Measurements from ENCODE around the gene KRT73.

Gene KRT73

DNA sequence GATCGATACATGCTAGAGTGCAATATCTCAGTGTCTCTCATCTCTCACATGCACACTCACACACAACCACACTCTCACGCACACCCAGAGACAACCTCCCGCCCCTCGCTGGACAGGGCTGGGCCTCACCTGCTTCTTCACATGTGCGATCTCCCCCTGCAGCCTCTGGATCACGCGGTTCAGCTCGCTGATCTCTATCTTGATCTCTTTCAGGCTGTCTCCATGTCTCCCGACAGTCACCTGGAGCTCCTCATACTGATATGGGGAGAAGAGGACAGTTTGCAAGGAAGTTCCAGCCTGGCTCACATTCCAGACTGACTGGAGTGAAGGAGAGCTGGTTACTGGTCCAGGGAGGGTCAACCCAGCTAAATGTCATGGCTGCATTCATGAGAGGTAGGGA, 29.2 kb upstream of the KRT73 start:
- TF ChIP-seq, protein P1, sequence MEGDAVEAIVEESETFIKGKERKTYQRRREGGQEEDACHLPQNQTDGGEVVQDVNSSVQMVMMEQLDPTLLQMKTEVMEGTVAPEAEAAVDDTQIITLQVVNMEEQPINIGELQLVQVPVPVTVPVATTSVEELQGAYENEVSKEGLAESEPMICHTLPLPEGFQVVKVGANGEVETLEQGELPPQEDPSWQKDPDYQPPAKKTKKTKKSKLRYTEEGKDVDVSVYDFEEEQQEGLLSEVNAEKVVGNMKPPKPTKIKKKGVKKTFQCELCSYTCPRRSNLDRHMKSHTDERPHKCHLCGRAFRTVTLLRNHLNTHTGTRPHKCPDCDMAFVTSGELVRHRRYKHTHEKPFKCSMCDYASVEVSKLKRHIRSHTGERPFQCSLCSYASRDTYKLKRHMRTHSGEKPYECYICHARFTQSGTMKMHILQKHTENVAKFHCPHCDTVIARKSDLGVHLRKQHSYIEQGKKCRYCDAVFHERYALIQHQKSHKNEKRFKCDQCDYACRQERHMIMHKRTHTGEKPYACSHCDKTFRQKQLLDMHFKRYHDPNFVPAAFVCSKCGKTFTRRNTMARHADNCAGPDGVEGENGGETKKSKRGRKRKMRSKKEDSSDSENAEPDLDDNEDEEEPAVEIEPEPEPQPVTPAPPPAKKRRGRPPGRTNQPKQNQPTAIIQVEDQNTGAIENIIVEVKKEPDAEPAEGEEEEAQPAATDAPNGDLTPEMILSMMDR (IDR thresholded peaks at IDR 0.05; ENCODE audit: low read depth, low read length, missing control alignments), result no peak
- no peak for DNase-seq (ENCODE audit: extremely low read depth, low read depth)
- no peak overlapping the region for H3K4me3 ChIP-seq (replicated peaks; ENCODE audit: low read depth, low read length)

DNA sequence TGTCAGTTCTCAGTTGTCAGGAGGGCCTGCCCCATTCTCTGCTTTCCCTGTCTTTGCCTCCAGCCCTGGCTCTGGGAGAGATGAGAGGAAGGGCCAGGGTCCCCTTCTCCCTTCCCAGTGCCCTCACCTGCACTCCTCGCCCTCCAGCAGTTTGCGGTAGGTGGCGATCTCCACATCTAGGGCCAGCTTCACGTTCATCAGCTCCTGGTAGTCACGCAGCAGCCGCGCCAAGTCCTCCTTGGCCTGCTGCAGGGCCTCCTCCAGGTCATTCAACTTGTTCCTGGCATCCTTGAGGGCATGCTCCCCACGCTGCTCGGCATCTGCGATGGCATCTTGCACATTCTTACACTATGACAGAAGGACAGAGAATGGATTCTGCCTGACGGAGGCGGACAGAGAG, 28.3 kb upstream of the KRT73 start:
- DNase-seq (ENCODE audit: extremely low read depth, low read depth), result no peak
- TF ChIP-seq, protein P1 (IDR thresholded peaks at IDR 0.05; ENCODE audit: low read depth, low read length, missing control alignments), result no peak
- H3K4me3 ChIP-seq (replicated peaks; ENCODE audit: low read depth, low read length), result no peak overlapping the region

GRCh38 chr12:52645982-52646381, 27.6 kb upstream of the KRT73 start:
- DNase-seq (ENCODE audit: extremely low read depth, low read depth), result no peak
- H3K4me3 ChIP-seq (replicated peaks; ENCODE audit: low read depth, low read length), result no peak overlapping the region
- TF ChIP-seq, protein P1 (IDR thresholded peaks at IDR 0.05; ENCODE audit: low read depth, low read length, missing control alignments), result no peak

DNA sequence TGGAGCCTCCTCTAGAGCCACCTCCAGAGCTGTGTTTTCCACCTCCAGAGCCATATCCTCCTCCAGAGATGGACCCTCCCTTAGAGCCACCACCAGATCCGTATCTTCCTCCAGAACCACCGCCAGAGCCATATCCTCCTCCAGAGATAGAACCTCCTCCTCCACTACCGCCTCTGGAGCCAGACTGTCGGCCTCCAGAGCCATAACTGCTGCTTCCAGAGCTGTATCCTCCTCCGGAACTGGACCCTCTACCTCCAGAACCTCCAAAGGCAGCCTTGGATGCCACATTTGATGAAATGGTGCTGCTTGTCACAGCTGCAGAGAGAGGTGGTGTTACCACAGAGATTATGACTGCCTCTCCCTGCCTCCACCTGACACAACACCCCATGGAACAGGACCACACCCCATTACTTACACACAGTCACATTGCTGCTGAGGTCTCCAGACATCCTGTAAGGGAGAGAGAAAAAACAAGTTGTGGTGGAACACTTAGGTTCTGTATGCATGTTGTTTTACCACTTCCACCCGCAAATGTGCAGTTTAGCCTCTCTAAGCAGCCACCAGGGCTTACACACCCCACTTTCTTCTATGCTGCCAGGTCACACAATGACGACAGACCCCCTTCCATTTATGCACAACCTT, 26.9 kb upstream of the KRT73 start:
- TF ChIP-seq, protein P1 (IDR thresholded peaks at IDR 0.05; ENCODE audit: low read depth, low read length, missing control alignments), result no peak
- no peak overlapping the region for H3K4me3 ChIP-seq (replicated peaks; ENCODE audit: low read depth, low read length)
- DNase-seq (ENCODE audit: extremely low read depth, low read depth), result no peak

GRCh38 chr12:52644078-52644415, 25.7 kb upstream of the KRT73 start:
- no peak for DNase-seq (ENCODE audit: extremely low read depth, low read depth)

GRCh38 chr12:52643233-52644077, 25.1 kb upstream of the KRT73 start:
- no peak for DNase-seq (ENCODE audit: extremely low read depth, low read depth)
- no peak overlapping the region for H3K4me3 ChIP-seq (replicated peaks; ENCODE audit: low read depth, low read length)
- TF ChIP-seq, protein P1 (IDR thresholded peaks at IDR 0.05; ENCODE audit: low read depth, low read length, missing control alignments), result no peak

More at GRCh38 chr12:52644078-52644415, 25.7 kb upstream of the KRT73 start:
- TF ChIP-seq, protein P1 (IDR thresholded peaks at IDR 0.05; ENCODE audit: low read depth, low read length, missing control alignments), result no peak
- H3K4me3 ChIP-seq (replicated peaks; ENCODE audit: low read depth, low read length), result no peak overlapping the region
